Upper lobe of left lung (tissue), 6 donors: ENCODE results near the gene SP7. TPM values are rescaled to one million over a fixed set of nuclear protein-coding genes. Genes with fewer than 3 reads are reported as not detected.
"Not testable (repeated sequence)": the region's sequence is repeated elsewhere in the genome, so short reads cannot be mapped to it uniquely, and the experiment has no call there.

Source experiments
- ATAC-seq, 2 donors: fragments of 200-7000 bp; cut with Tn5 transposase; one replicate each; pipeline ENCODE4 v1.9.1; 2022; ENCODE audit warnings: mild to moderate bottlenecking in 2 of 2, moderate library complexity in 2 of 2; ENCODE audit not compliant: low FRiP score in 2 of 2
- DNase-seq, 2 donors: peaks; one replicate each; pipeline ENCODE4 v3.0.0-alpha.2; 2019 to 2020
- H3K27ac ChIP-seq, 4 donors: fragments of 200-600 bp; sonication (generic); one replicate each; pipeline ENCODE4 v1.5.1; 2016 to 2019
- H3K27me3 ChIP-seq, 4 donors: fragments of 200-600 bp; sonication (generic); one replicate each; pipeline ENCODE4 v1.5.1; 2017 to 2019
- H3K36me3 ChIP-seq, 4 donors: fragments of 200-600 bp; sonication (generic); one replicate each; pipeline ENCODE4 v1.5.1; 2016 to 2019
- H3K4me1 ChIP-seq, 4 donors: fragments of 200-600 bp; sonication (generic); one replicate each; pipeline ENCODE4 v1.5.1; 2018 to 2019
- H3K4me3 ChIP-seq, 4 donors: fragments of 200-600 bp; sonication (generic); one replicate each; pipeline ENCODE4 v1.5.1; 2017 to 2019; ENCODE audit warnings: mild to moderate bottlenecking in 2 of 4, moderate library complexity in 1 of 4
- H3K9me3 ChIP-seq, 4 donors: fragments of 200-600 bp; sonication (generic); one replicate each; pipeline ENCODE4 v1.5.1; 2018 to 2019
- EP300 ChIP-seq, 4 donors: sonication (generic); formaldehyde crosslinking; IDR thresholded peaks; one replicate each; pipeline ENCODE4 v1.5.1; 2017; ENCODE audit warnings: antibody characterized with exemption in 4 of 4, control low read depth in 2 of 4
- POLR2A ChIP-seq, 4 donors: fragments of 450-650 bp; IDR thresholded peaks; one replicate each; pipeline ENCODE4 v1.5.1; 2016 to 2017; ENCODE audit warnings: antibody characterized with exemption in 4 of 4, mild to moderate bottlenecking in 2 of 4
- POLR2AphosphoS5 ChIP-seq, 2 donors: sonication (generic); formaldehyde crosslinking; IDR thresholded peaks; one replicate each; pipeline ENCODE4 v1.5.1; 2017; ENCODE audit warnings: antibody characterized with exemption in 2 of 2
- WGBS, 2 donors: methylation state at CpG; one replicate each; pipeline ENCODE4 v1.1.5; 2017 to 2018; 5-methylcytosine and 5-hydroxymethylcytosine counted together
- total RNA-seq, 6 donors: library from RNA; depleted of rRNA in 4 of 6; stranded (reverse); fragments of >200 nt in 4 of 6; gene quantifications; one replicate each; pipeline versions ENCODE4 v1.1.0 to v1.2.1, GENCODE V29; 2016 to 2021
- TF ChIP-seq, protein P1 (sequence below), 6 experiments: fragments of 450-650 bp in 4 of 6; fragments of 200-600 bp in 2 of 6; sonication (generic) in 2 of 6; IDR thresholded peaks; one replicate each; pipeline ENCODE4 v1.5.1; 2016 to 2019; ENCODE audit warnings: antibody characterized with exemption in 6 of 6
- donor health status: DM: no; HTN: no; CAD: no; lungs with moderate emphysema.
- donor health status: DM: no; HTN: yes; CAD: no; lungs with severe emphysema.

Gene SP7
- total RNA-seq, 6 donors from 2014 or later: not detected

DNA sequence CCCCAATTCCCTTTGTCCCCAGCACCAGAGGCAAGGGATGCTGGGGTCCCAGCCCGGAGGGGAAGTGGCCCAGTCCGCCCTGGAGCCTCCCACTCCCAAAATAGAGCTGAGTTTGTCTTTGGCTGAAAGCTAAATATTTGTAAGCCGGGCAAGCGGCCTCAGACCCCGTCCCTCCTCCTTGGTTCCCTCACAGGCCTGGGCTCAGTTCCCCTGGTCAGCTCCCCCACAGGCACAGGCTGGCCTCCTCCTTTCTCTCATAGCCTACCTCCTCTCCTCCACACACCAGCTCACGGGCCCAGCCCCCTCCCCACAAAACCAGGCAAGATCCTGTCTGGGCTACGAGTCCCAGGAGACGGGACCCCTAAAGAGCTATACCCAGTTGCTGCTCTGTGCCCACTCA is 1.3 kb downstream of the SP7 start:
- TF ChIP-seq POLR2A (IDR thresholded peaks at IDR 0.05) (no peak), EP300 (IDR thresholded peaks at IDR 0.05) (no peak), POLR2AphosphoS5 (IDR thresholded peaks at IDR 0.05) (no peak)
- TF ChIP-seq, protein P1, sequence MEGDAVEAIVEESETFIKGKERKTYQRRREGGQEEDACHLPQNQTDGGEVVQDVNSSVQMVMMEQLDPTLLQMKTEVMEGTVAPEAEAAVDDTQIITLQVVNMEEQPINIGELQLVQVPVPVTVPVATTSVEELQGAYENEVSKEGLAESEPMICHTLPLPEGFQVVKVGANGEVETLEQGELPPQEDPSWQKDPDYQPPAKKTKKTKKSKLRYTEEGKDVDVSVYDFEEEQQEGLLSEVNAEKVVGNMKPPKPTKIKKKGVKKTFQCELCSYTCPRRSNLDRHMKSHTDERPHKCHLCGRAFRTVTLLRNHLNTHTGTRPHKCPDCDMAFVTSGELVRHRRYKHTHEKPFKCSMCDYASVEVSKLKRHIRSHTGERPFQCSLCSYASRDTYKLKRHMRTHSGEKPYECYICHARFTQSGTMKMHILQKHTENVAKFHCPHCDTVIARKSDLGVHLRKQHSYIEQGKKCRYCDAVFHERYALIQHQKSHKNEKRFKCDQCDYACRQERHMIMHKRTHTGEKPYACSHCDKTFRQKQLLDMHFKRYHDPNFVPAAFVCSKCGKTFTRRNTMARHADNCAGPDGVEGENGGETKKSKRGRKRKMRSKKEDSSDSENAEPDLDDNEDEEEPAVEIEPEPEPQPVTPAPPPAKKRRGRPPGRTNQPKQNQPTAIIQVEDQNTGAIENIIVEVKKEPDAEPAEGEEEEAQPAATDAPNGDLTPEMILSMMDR (IDR thresholded peaks at IDR 0.05): no peak
- Histone ChIP-seq H3K9me3 (no peaks in the 10 kb centered on the region), H3K4me3 (no peak overlapping the region), H3K4me1 (no peaks in the 10 kb centered on the region), H3K36me3 (no peaks in the 10 kb centered on the region), H3K27me3 (peaks cover 0 to 4% (median 2%) of the 10 kb centered on the region in 4 donors), H3K27ac (no peak overlapping the region)
- ATAC-seq: no peak
- WGBS, 2 donors: 79 to 91% methylated on average over 8 of the region's 8 CpGs
- no peak for DNase-seq

DNA sequence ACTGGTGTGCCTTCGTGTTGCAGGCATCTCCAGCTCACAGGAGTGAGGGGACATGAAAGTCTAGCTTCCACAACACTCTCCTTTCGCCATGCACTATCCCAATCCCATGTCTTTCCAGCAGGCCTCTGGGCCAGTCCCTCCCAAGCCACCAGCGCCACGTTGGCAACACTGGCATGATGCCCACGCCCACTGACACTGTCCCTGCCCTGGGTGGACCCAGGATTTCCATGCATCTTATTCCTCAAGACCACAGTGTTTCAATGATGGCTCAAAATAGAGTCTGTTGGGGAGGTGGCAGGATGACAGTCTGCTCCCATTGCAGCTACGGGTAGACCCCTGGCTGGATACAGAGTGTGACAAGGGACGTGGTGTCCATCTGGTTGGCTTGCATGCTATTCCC is 2.3 kb downstream of the SP7 start:
- ATAC-seq (no peak), DNase-seq (no peak)
- no peaks in the 10 kb centered on the region for H3K4me1 ChIP-seq
- WGBS, 2 donors: 72 to 83% methylated on average over 6 to 7 of the region's 7 CpGs
- no peaks in the 10 kb centered on the region for H3K9me3 ChIP-seq
- H3K27ac ChIP-seq: no peak overlapping the region
- no peaks in the 10 kb centered on the region for H3K36me3 ChIP-seq
- TF ChIP-seq POLR2AphosphoS5 (IDR thresholded peaks at IDR 0.05) (no peak), EP300 (IDR thresholded peaks at IDR 0.05) (no peak)
- H3K4me3 ChIP-seq: no peak overlapping the region
- H3K27me3 ChIP-seq: peaks cover 0 to 4% (median 2%) of the 10 kb centered on the region in 4 donors

DNA sequence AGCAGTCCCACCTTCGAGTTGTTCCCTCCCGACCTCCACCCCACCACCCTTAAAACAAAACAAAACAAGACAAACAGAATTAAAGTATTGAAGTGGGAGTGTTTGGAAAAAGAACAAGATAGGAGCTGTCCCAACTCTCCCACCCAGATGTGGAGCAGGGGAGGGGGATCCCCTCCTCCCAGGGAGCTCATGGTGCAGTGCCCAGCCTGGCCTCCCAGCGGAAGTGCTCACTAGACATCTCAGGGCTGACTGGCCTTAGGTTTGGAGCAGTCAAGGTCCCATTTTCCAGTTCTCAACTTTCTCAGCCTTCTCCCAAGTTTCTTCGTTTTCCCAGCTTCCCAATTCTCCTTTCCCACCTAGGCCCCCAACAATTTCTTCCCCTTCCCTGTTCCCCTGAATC is 2.9 kb downstream of the SP7 start:
- DNase-seq: no peak
- TF ChIP-seq EP300 (IDR thresholded peaks at IDR 0.05): no peak
- TF ChIP-seq POLR2AphosphoS5 (IDR thresholded peaks at IDR 0.05): no peak
- TF ChIP-seq, protein P1 (IDR thresholded peaks at IDR 0.05): no peak
- TF ChIP-seq POLR2A (IDR thresholded peaks at IDR 0.05): no peak
- no peak for ATAC-seq
- WGBS, 2 donors: 81 to 90% methylated on average over 4 of the region's 4 CpGs
- no peaks in the 10 kb centered on the region for H3K4me1 ChIP-seq
- H3K4me3 ChIP-seq: no peak overlapping the region
- H3K36me3 ChIP-seq: no peaks in the 10 kb centered on the region
- no peak overlapping the region for H3K27ac ChIP-seq
- no peaks in the 10 kb centered on the region for H3K9me3 ChIP-seq
- H3K27me3 ChIP-seq: peaks cover 0 to 4% (median 2%) of the 10 kb centered on the region in 4 donors

DNA sequence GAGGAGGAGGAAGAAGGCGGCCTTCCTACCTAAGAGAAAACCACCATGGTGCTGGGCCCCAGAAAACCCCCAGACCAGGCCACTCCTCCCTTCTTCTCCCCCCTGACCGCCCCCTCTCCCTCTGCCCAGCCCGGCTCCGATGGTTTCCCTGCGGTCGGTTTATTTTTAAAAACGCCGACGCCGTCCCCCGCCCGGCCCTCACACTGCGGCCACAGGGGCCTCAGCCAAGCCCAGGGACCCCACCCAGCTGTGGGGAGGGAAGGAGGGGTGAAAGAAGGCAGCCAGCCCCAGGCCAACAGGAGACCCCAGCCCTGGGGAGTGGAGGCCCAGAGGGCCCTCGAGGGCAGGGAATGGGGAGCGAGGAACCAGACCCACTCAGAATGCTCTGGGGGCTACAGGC is 3.4 kb downstream of the SP7 start:
- TF ChIP-seq POLR2A (IDR thresholded peaks at IDR 0.05) (no peak), POLR2AphosphoS5 (IDR thresholded peaks at IDR 0.05) (no peak), EP300 (IDR thresholded peaks at IDR 0.05) (no peak)
- TF ChIP-seq, protein P1 (IDR thresholded peaks at IDR 0.05): no peak
- Histone ChIP-seq H3K27ac (no peak overlapping the region), H3K36me3 (no peaks in the 10 kb centered on the region), H3K4me1 (no peaks in the 10 kb centered on the region), H3K9me3 (no peaks in the 10 kb centered on the region), H3K4me3 (no peak overlapping the region), H3K27me3 (peaks cover 0 to 3% (median 0%) of the 10 kb centered on the region in 4 donors)
- ATAC-seq (no peak), DNase-seq (no peak)
- 43 to 57% methylated on average over 11 to 13 of the region's 15 CpGs for WGBS, 2 donors

DNA sequence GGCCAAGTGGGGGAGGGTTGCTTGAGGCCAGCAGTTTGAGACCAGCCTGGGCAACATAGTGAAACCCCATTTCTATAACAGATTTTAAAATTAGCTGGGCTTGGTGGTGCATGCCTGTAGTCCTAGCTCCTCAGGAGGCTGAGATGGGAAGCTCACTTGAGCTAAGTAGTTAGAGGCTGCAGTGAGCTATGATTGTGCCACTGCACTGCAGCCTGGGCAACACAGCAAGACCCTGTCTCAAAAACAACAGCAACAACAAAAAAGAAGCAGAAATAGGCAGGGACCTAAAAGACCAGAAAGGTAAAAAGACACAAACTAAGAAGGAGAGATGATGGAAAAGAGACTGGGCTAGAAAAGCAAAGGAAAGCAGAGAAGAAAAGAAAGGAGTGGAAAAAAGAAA is 3.8 kb downstream of the SP7 start:
- H3K27ac ChIP-seq, ATAC-seq, H3K4me1 ChIP-seq, DNase-seq, H3K4me3 ChIP-seq, H3K9me3 ChIP-seq, H3K36me3 ChIP-seq, H3K27me3 ChIP-seq: not testable (repeated sequence)

DNA sequence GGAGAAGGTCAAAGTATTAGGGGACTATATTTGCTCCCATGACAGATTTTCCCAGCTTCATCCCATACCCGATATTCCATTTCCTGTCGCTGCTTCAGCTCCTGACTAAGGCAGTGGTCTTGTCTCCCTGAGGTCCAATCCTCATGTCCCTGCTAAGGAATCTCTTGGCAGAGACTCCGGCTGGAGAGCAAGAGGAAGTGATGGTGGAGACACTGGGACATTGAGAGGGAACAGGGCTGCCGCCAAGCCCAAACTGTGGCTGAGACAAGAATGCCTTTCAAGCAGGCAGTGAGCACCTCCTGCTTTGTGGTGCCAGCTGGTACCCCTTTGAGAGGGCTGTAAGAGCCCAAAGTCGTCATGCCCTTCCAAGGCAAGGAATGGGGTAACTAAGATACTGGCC is 5.5 kb downstream of the SP7 start:
- H3K36me3 ChIP-seq: no peaks in the 10 kb centered on the region
- no peak overlapping the region for H3K27ac ChIP-seq
- H3K4me1 ChIP-seq: peaks cover 5 to 6% (median 6%) of the 10 kb centered on the region in 4 donors
- no peak for DNase-seq
- no peaks in the 10 kb centered on the region for H3K9me3 ChIP-seq
- WGBS, 2 donors: 79 to 83% methylated on average over 5 of the region's 5 CpGs
- ATAC-seq: no peak
- TF ChIP-seq POLR2A (IDR thresholded peaks at IDR 0.05) (no peak), POLR2AphosphoS5 (IDR thresholded peaks at IDR 0.05) (no peak), EP300 (IDR thresholded peaks at IDR 0.05) (no peak)
- TF ChIP-seq, protein P1 (IDR thresholded peaks at IDR 0.05): no peak
- H3K4me3 ChIP-seq: no peak overlapping the region
- no peaks in the 10 kb centered on the region for H3K27me3 ChIP-seq
